GM18861 (cell line): ENCODE data around the gene AGBL1.

Experiments
- ATAC-seq: cut with Tn5 transposase; IDR thresholded peaks from one replicate; pipeline ENCODE4 v1.9.1; 2021; ENCODE audit not compliant: unreplicated experiment

AGBL1 gene

DNA sequence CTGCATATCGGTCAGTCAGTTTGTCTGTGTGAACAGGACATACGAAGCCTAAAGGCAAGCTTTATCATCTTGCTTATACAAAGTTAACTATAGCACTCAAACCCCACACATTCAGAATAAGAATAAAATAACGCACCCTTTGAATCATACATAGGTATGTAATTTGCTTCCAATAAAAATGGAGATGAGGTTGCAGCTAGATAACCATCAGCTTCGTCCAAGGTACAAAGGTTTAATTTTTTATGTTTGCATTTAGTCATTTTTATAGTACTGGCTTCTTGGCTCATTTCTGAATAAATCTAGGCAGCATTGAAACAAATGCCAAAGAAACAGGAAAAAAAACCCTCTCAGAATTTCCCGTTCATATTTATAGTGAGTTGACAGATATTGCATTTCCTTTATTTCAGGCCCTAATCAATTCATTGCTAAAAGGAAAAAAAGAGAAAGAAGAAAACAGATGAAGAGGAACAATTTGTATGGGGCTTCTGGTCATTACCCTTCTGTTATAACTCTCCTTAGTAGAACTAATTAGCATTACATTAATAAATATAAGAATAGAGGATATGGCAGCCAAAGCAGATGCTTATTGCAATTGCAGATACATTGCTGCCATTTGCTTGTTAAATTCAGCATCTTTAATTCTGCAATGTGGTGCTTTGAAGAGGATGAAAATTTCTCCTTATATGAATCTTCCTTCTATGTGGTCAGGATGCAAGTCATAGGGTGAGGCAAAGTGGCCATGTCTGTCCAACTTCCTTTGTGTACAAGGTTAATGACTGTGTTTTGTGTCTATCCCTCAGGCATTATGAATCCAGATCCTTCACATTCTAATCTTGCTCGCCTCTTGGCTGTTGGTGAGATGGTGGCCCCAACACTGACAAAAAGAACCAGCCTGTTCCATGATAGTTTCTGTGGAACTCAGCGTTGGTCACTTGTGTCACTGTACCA, 550.0 kb downstream of the AGBL1 start:
- no peak for ATAC-seq

GRCh38 chr15:86630946-86631345, 551.3 kb downstream of the AGBL1 start:
- ATAC-seq = no peak

- no peak for ATAC-seq
Observed at GRCh38 chr15:86634146-86634545, 554.5 kb downstream of the AGBL1 start.

DNA sequence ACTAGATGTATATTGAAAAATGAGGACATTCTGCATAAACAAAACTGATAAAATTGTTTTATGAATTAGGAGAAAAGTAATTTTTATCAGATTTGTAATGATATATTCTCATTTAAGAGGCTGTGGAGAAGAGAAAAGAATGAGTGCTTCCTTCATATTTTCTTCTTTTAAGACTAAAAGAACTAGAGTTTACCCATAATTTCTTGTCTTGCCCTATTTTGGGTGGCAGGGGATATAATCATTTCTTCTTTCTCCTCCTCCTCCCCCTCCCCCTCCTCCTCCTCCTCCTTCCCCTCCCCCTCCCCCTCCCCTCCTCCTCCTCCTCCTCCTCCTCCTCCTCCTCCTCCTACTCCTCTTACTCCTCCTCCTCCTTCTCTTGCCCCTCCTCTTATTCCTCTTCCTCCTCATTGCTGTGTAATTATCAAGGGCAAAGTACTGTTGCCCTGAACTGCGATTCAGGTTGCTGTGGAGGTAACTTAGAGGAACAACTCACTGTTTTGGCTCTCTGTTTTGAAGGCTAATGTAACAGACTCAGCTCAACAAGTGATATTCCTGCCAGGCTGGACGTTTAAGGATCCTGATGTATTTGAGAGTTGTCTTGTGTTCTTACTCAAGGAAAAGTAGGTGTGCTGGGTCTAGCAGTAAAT, 555.4 kb downstream of the AGBL1 start:
- no peak for ATAC-seq

DNA sequence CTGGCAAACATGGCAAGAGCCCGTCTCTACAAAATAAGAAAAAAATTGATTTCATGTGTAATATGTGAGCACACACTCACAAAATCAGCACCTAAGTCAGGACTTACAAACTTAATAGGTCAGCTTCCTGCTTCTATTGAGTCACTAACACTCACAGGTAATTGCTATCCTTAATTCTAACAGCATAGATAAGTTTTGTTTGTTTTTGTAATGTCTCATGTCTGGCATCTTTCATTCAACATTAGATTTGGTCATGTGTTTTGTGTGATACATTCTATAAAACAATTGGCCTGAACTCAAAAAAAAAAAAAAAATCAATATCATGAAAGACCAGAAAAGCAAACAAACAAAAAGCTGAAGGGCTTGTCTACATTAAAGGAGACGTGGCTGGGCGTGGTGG, 564.7 kb downstream of the AGBL1 start:
- ATAC-seq = no peak

DNA sequence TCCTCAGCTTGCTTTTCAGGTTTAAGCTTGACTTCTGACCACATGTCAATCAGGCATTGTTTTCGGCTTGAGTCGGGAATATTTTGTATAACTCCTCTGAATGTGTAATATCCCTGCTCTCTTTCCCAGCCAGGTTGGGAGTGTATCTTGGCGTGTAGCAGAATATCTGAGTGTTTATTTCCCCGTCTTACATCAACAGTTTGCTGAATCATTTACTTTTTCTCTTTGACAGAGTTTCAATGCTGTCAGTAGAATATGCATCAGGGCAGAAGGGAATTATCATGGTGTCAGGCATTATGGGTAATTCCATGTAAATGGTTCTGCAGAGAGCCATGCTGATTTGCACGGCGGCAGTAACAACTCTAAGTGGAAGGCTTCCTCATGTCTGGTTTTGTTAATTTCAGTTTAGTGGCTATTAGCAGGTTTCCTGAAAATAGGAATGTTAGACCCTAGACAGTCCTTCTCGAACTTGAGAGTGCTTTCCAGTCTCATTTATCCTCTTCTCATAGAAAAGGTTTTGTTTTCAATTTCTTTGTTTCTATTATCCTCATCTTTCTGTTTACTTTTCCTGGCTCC, 566.3 kb downstream of the AGBL1 start:
- no peak for ATAC-seq

- no peak for ATAC-seq
Observed at GRCh38 chr15:86647810-86648440, 568.3 kb downstream of the AGBL1 start.

DNA sequence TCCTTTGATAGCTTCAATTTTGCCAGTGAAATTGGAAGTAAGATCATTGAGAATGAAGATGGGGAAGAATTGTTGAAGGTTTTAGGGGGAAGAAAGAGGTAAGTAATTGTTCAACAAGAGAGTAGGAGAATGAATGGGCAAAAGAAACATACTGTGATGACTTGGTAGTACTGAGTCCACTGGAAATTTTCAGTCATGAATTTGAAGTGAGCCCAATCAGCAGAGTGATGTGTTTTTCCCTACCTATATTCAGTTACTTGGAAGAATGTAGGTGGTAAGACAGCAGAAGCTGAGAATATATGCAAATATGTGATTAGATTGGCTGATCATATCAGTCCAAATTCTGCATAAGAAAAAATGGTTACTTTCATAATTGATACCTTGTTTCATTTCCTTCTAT, 569.6 kb downstream of the AGBL1 start:
- ATAC-seq = no peak

GRCh38 chr15:86650094-86650493, 570.4 kb downstream of the AGBL1 start:
- no peak for ATAC-seq

DNA sequence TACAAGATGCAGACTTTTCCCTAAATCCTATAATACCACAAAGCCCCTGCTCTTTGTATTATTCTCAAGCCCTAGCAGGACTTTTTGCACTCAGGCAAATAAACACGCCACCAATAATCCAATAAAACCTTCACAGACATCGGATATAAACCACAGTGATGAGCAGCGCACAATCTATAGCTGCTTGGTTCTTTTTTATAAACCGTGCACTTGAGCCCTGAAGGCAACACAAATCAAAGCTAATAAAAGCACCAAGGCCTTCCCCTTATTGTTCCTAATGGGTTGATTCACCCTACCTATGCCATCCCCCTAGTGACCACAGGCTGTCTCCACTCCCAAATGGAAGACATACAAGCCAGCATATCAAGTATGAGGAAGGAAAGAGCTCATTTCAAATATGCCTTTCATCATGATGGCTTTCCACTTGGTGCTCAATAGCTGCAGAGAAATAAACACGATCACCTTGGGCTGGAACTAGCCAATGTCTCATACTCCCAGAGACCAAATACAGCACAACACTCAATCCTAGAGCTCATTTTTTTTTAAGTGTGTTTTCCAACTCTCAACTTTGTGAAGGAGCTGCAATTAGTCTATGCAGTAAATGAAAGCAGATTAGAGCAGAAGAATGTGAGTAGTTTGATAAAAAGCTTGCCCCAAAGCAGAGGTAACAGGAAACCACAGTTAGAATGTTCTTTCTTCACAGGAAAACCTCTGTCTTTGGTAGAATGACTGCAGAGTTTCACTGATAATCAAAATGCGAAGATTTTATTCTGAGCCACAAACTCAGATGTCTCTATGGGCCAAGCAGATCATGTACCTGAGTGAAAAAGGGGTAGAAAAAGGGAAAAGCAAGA, 573.9 kb downstream of the AGBL1 start:
- ATAC-seq = no peak

DNA sequence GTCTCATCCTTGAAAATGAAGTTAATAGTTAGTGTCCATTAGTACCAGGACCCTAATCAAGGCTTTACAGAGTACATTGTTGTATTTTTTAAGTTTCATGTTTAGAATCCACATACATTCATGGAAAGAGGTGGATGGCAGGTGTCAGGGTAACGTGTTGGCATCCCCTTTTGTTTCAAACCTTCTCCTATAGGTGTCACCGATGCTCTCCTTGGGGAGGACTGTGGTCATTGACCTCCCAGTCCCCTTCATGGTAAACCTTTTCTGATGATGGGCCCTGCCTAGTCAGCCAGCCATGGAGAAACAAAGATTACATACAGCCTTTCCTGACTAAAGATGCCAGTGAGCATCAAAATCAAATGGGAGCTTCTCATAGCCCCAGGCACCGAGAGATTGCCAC, 574.8 kb downstream of the AGBL1 start:
- ATAC-seq = no peak

DNA sequence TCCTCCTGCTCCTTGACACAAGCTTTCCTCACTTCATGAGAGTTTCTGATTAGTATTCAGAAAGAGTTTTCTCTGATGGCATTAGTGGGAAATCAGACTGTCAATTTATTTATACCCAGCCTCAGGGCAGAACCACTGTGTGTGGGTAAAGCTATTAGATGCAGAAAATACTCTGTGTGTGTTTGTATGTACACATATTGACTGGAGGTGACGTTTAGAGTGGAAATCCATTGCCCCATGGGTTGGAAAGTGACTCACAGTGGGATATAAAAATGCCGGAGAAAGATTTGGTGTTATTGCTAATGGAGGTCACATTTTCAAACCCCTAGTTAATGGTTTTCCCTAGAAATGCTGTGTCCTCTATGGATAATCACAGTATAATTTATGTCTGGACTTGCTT, 577.6 kb downstream of the AGBL1 start:
- no peak for ATAC-seq

- no peak for ATAC-seq
Observed at GRCh38 chr15:86659724-86660411, 580.2 kb downstream of the AGBL1 start.

GRCh38 chr15:86661580-86661979, 581.9 kb downstream of the AGBL1 start:
- ATAC-seq = no peak

GRCh38 chr15:86663304-86663703, 583.6 kb downstream of the AGBL1 start:
- ATAC-seq = no peak

- no peak for ATAC-seq
Observed at GRCh38 chr15:86663979-86664378, 584.3 kb downstream of the AGBL1 start.

DNA sequence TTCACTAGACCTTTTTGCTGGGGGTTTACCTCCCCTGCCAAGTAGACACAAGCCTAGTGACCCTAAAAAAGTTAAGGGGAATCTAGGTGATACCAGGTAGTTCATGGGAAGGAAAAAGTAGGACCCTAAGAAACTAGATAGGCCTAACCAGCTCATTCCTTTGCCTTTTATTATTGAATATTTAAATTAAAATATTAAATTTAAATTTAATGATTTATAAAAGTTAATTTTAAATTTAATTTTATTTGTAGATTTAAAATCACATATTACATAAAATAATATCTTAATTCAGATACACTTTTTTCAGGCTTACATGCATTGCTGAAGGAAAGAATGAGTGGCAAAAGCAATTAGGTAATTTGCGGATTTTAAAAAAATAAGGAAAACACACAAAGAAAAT, 584.9 kb downstream of the AGBL1 start:
- ATAC-seq = no peak

DNA sequence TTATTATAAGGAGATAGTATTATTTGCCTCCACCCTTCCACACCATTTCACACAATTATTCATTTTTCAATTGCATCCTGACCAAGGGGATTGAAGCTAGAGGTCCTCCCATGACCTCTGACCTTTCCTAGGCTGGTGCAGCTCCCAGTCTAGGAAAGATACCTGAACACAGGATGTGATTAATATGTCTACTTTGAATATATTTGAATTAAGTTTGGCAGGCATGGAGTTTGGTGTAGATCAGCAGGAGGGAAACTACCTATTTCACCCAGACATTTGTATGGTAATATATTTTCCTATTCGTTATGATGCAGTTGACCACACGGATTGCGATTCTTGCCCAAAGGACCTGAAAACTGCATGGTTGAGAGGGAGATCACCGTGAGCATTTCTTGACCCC, 596.3 kb downstream of the AGBL1 start:
- no peak for ATAC-seq

DNA sequence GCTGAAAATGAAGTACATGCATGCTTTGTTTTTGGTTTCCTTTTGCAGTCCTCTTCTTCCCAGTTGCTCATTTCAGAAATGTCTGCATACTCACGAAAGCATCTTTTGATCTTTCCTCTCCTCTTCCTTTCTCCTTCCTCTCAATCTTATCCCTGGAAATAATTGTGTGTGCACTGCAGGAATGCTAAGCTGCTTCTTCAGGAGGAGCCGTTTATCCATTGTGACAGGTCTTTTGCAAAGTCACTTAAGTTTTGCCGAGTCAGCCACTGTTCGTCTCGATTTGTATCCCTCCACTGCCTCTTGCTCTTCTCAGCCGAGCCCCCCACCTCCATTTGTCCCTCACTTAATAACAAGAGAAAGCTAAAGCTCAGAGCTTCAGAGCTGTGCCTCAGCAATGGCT, 597.6 kb downstream of the AGBL1 start:
- no peak for ATAC-seq

- ATAC-seq = no peak
Observed at GRCh38 chr15:86685263-86685662, 605.6 kb downstream of the AGBL1 start.
